HepG2 (cell line): ENCODE measurements around the gene ABHD18. TPM values are rescaled to one million over a fixed set of nuclear protein-coding genes. Genes with fewer than 3 reads are reported as not detected.

Source experiments
- ATAC-seq: fragments of 200-7000 bp; cut with Tn5 transposase; 3 replicates; pipeline ENCODE4 v1.9.1; 2020; ENCODE audit warnings: mild to moderate bottlenecking, moderate library complexity
- BruUV-seq: library from RNA; stranded (reverse); fragments of 400-500 nt; replicated peaks from 2 replicates; lab custom pipeline; 2021; lab: Mats Ljungman, UMichigan
- CTCF ChIA-PET: fragments of 300-600 bp; formaldehyde crosslinking; extraction: SDS; loops from one replicate; lab custom pipeline; 2021; ENCODE audit warnings: low total read pairs, inconsistent platforms, low intra/inter-chr PET ratio; lab: Yijun Ruan, JAX
- POLR2A ChIA-PET: fragments of 350-600 bp; sonication (Branson Sonifier 250); formaldehyde crosslinking; loops from one replicate; lab custom pipeline; 2020; ENCODE audit warnings: antibody characterized with exemption, inconsistent platforms; lab: Yijun Ruan, JAX
- DNase-seq: peaks from one replicate; pipeline ENCODE4 v3.0.0-alpha.2; 2015; ENCODE audit warnings: low spot score
- FAIRE-seq: peaks from 3 replicates; lab custom pipeline; 2011; peaks lifted over from hg19 to GRCh38; lab: Jason Lieb, UNC
- H2AFZ ChIP-seq: one replicate; pipeline ENCODE4 v1.6.1; 2011; ENCODE audit warnings: low read length, inconsistent platforms
- H3K27ac ChIP-seq: fragments of 300-600 bp; 3 replicates; pipeline ENCODE4 v1.8.0; 2011; ENCODE audit warnings: mixed run types, mild to moderate bottlenecking, mixed read lengths, low read length, inconsistent platforms; ENCODE audit not compliant: insufficient read depth; ENCODE audit errors: extremely low read length
- H3K27me3 ChIP-seq, 2 experiments: fragments of 200-600 bp in 1 of 2; 2 replicates in 1 of 2; 3 replicates in 1 of 2; pipeline versions ENCODE4 v1.6.0 to v1.8.0; 2011; ENCODE audit warnings: low read length in 2 of 2, mild to moderate bottlenecking in 2 of 2, moderate library complexity in 2 of 2, inconsistent platforms in 1 of 2; ENCODE audit not compliant: insufficient read depth in 2 of 2, control insufficient read depth in 1 of 2
- H3K36me3 ChIP-seq, 2 experiments: fragments of 200-600 bp in 1 of 2; replicated peaks in 1 of 2; 2 replicates in 1 of 2; 3 replicates in 1 of 2; pipeline versions ENCODE4 v1.5.1 to v1.8.0; 2011; ENCODE audit warnings: low read length in 2 of 2, inconsistent platforms in 1 of 2; ENCODE audit not compliant: insufficient read depth in 2 of 2, control insufficient read depth in 1 of 2
- H3K4me1 ChIP-seq: 2 replicates; pipeline ENCODE4 v1.5.1; 2012; ENCODE audit warnings: low read length, inconsistent platforms; ENCODE audit not compliant: insufficient read depth
- H3K4me2 ChIP-seq: 2 replicates; pipeline ENCODE4 v1.6.0; 2011; ENCODE audit warnings: low read depth, low read length, inconsistent platforms
- H3K4me3 ChIP-seq, 3 experiments: fragments of 200-600 bp in 1 of 3; sonication (generic), shearing (Covaris generic) in 1 of 3; replicated peaks in 1 of 3; 2 replicates each; pipeline ENCODE4 v1.5.1; 2011 to 2016; ENCODE audit warnings: low read length in 3 of 3, inconsistent platforms in 2 of 3, low read depth in 2 of 3, mild to moderate bottlenecking in 2 of 3, control low read depth in 1 of 3, mixed read lengths in 1 of 3; ENCODE audit not compliant: insufficient read depth in 1 of 3
- H3K79me2 ChIP-seq: one replicate; pipeline ENCODE4 v1.6.1; 2011; ENCODE audit warnings: low read length, inconsistent platforms; ENCODE audit not compliant: insufficient read depth
- H3K9ac ChIP-seq: 2 replicates; pipeline ENCODE4 v1.6.0; 2011; ENCODE audit warnings: mild to moderate bottlenecking, low read depth, low read length, inconsistent platforms; ENCODE audit not compliant: insufficient read depth
- H3K9me3 ChIP-seq: 2 replicates; pipeline ENCODE4 v1.5.1; 2012; ENCODE audit warnings: mild to moderate bottlenecking, low read length
- H4K20me1 ChIP-seq: 2 replicates; pipeline ENCODE4 v1.6.0; 2011; ENCODE audit warnings: inconsistent platforms, mild to moderate bottlenecking, low read length, moderate library complexity; ENCODE audit not compliant: insufficient read depth
- ARID2 ChIP-seq: sonication (generic); formaldehyde crosslinking; IDR thresholded peaks from 2 replicates; pipeline ENCODE4 v1.8.1; 2022; ENCODE audit warnings: mild to moderate bottlenecking, missing genetic modification reagents, borderline replicate concordance
- CBX2 ChIP-seq, 2 experiments: fragments of 200-600 bp in 1 of 2; sonication (generic); formaldehyde crosslinking in 1 of 2; IDR thresholded peaks; 2 replicates each; pipeline versions ENCODE4 v1.7.0 to v1.8.1; 2018 to 2022; ENCODE audit warnings: low read depth in 2 of 2, low read length in 1 of 2, mild to moderate bottlenecking in 1 of 2, missing genetic modification reagents in 1 of 2
- EEA1 ChIP-seq: sonication (generic); formaldehyde crosslinking; IDR thresholded peaks from 2 replicates; pipeline ENCODE4 v1.5.1; 2020; ENCODE audit warnings: mild to moderate bottlenecking, missing genetic modification reagents, borderline replicate concordance
- HCFC1 ChIP-seq: fragments of 150-350 bp; IDR thresholded peaks from 2 replicates; pipeline ENCODE4 v1.6.1; 2014; ENCODE audit warnings: low read depth, low read length
- MEF2D ChIP-seq: sonication (generic); formaldehyde crosslinking; IDR thresholded peaks from 2 replicates; pipeline ENCODE4 v1.5.1; 2020; ENCODE audit warnings: mild to moderate bottlenecking, missing genetic modification reagents
- THAP7 ChIP-seq: sonication (generic); formaldehyde crosslinking; IDR thresholded peaks from 2 replicates; pipeline ENCODE4 v1.8.1; 2023; ENCODE audit warnings: mild to moderate bottlenecking, missing genetic modification reagents
- ZFP37 ChIP-seq: sonication (generic); formaldehyde crosslinking; IDR thresholded peaks from 2 replicates; pipeline ENCODE4 v1.4.0; 2020; ENCODE audit warnings: missing genetic modification reagents, borderline replicate concordance
- ZNF124 ChIP-seq: sonication (generic); formaldehyde crosslinking; IDR thresholded peaks from 2 replicates; pipeline ENCODE4 v1.4.0; 2020; ENCODE audit warnings: missing genetic modification reagents
- ZNF230 ChIP-seq: sonication (generic); formaldehyde crosslinking; IDR thresholded peaks from 2 replicates; pipeline ENCODE4 v1.4.0; 2020; ENCODE audit warnings: mild to moderate bottlenecking, missing genetic modification reagents
- ZNF275 ChIP-seq: sonication (generic); formaldehyde crosslinking; IDR thresholded peaks from 2 replicates; pipeline ENCODE4 v1.8.0; 2022; ENCODE audit warnings: missing genetic modification reagents, mild to moderate bottlenecking, inconsistent platforms, borderline replicate concordance
- ZNF460 ChIP-seq: sonication (generic); formaldehyde crosslinking; IDR thresholded peaks from 2 replicates; pipeline ENCODE4 v1.5.1; 2020; ENCODE audit warnings: missing genetic modification reagents, mild to moderate bottlenecking, borderline replicate concordance
- ZNF549 ChIP-seq: sonication (generic); formaldehyde crosslinking; IDR thresholded peaks from 2 replicates; pipeline ENCODE4 v1.5.0; 2020; ENCODE audit warnings: missing genetic modification reagents
- WGBS: methylation state at CpG from one replicate; pipeline ENCODE4 v1.1.6; 2017; ENCODE audit warnings: low lambda C conversion rate; 5-methylcytosine and 5-hydroxymethylcytosine counted together
- in situ Hi-C: cut with HindIII; loops from 2 replicates; pipeline ENCODE4 v1.10.0; 2017; ENCODE audit warnings: low pct_unique_long_range_greater_than_20kb; ENCODE audit not compliant: extremely low pct_ligation_motif_present
- intact Hi-C: fragments of 100-400 bp; cut with micrococcal nuclease; formaldehyde crosslinking; loops from one replicate; pipeline ENCODE4 v1.10.0; 2022; ENCODE audit not compliant: unreplicated experiment
- polyA plus RNA-seq, 8 experiments: library from polyadenylated mRNA; depleted of rRNA in 3 of 8; stranded (reverse) in 7 of 8; unstranded in 1 of 8; fragments of >200 nt; fragmentation: Illumina TruSeq in 4 of 8; extraction: Trizol in 4 of 8; gene quantifications; 2 replicates each; pipeline versions ENCODE4 v1.2.1 to v1.2.3, GENCODE V29; 2011 to 2016; ENCODE audit warnings: low read depth in 4 of 8, missing spikeins in 1 of 8, mixed read lengths in 1 of 8; ENCODE audit not compliant: insufficient read depth in 1 of 8
- total RNA-seq, 5 experiments: library from RNA; depleted of rRNA; stranded (reverse); fragments of >200 nt; fragmentation: Illumina TruSeq; extraction: Trizol; gene quantifications; 2 replicates each; pipeline ENCODE4 v1.2.3, GENCODE V29; 2016; ENCODE audit warnings: low read depth in 1 of 5
- TF ChIP-seq, protein P1 (sequence below): sonication (generic); formaldehyde crosslinking; IDR thresholded peaks from 2 replicates; pipeline ENCODE4 v1.4.0; 2020; ENCODE audit warnings: low read depth, missing genetic modification reagents

The ABHD18 gene
- total and polyA plus RNA-seq, 2 of the 13 experiments (the other 11 are each of a cell fraction or from before 2014, with no cell fraction given) = 5.5 to 16.3 TPM

DNA sequence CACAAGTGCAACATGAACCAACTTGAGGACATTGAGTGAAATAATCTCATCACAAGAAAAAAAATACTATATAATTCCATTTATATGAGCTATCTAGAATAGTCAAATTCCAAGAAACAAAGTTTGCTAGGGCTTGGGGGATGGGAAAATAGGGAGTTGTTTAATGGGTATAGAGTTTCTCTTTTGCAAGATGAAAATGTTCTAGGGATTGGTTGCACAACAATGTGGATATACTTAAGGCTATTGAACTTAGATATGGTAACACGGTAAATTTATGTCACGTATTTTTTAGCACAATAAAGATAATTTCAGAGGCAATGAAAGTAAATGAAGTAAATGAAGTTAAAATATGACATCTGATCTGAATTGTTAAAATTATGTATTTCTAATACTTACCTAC is 8.1 kb upstream of the ABHD18 start:
- TF ChIP-seq ZFP37 = no peak
- TF ChIP-seq ZNF460 (CRISPR knock-in tag) = no peak
- TF ChIP-seq EEA1 (CRISPR knock-in tag) = no peak
- peaks cover 4% of the 10 kb centered on the region for H3K79me2 ChIP-seq
- no peak overlapping the region for H3K4me2 ChIP-seq
- intact Hi-C loops (no loop called here), in situ Hi-C loops (no loop called here)
- H3K27me3 ChIP-seq = no peaks in the 10 kb centered on the region
- H4K20me1 ChIP-seq = no peaks in the 10 kb centered on the region
- DNase-seq (no peak), FAIRE-seq (no peak), ATAC-seq (no peak)
- peaks cover 4% of the 10 kb centered on the region for H3K4me1 ChIP-seq
- 100% methylated on average over 2 of the region's 2 CpGs for WGBS
- no peak overlapping the region for H2AFZ ChIP-seq
- no peak overlapping the region for H3K9ac ChIP-seq
- CTCF ChIA-PET = no interaction called here
- H3K36me3 ChIP-seq = peaks cover 0 to 3% of the 10 kb centered on the region in 2 experiments; a peak in 1 of 5 replicates
- POLR2A ChIA-PET = no interaction called here
- H3K9me3 ChIP-seq = no peaks in the 10 kb centered on the region
- no peak overlapping the region for H3K4me3 ChIP-seq
- BruUV-seq = no TSS peak
- no peak overlapping the region for H3K27ac ChIP-seq

DNA sequence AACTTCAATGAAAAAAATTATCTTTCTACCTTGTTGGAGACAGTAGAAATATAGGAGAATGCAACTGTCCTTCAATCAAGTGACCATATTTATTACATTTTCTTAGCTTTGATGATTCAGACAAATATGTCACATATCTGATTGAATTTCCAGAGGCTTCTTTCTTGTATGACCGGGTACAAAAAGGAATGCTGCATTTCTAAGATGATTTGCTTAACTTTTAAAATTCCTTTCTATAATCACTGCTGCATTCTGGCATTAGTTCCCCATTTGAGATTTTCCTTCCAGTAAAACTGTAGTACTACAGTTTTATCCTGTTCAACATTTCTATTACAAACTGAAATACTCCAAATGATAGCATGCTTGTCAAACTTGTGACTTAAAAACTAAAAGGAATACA is 5.4 kb upstream of the ABHD18 start:
- Histone ChIP-seq H4K20me1 (no peaks in the 10 kb centered on the region), H3K79me2 (peaks cover 25% of the 10 kb centered on the region), H3K27ac (no peak overlapping the region), H3K4me1 (peaks cover 17% of the 10 kb centered on the region), H2AFZ (no peak overlapping the region), H3K9ac (no peak overlapping the region), H3K36me3 (peaks cover 0 to 3% of the 10 kb centered on the region in 2 experiments; a peak in 2 of 5 replicates), H3K9me3 (no peaks in the 10 kb centered on the region), H3K27me3 (no peaks in the 10 kb centered on the region; a peak in 1 of 5 replicates), H3K4me2 (no peak overlapping the region), H3K4me3 (no peak overlapping the region)
- CTCF ChIA-PET = no interaction called here
- no peak for ATAC-seq
- WGBS = 95% methylated on average over 1 of the region's 1 CpG
- POLR2A ChIA-PET = no interaction called here
- in situ Hi-C loops (loop anchor here (10.0 kb wide), 1 partner anchor 95 kb away; no protein-coding TSS in a partner anchor), intact Hi-C loops (loop anchor here (10.0 kb wide), 2 partner anchors 175 to 325 kb away; partner anchors contain the start of genes HSPA4L and PGRMC2)
- no peak for FAIRE-seq
- BruUV-seq = no TSS peak
- no peak for DNase-seq
- TF ChIP-seq THAP7 (CRISPR knock-in tag) = no peak
- TF ChIP-seq MEF2D (CRISPR knock-in tag) = no peak
- TF ChIP-seq ZNF124 (CRISPR knock-in tag) = no peak
- no peak for TF ChIP-seq ARID2 (CRISPR knock-in tag)
- TF ChIP-seq CBX2 (IDR thresholded peaks at IDR 0.05; ENCODE audit: low read depth, low read length) = no peak
- TF ChIP-seq CBX2 (CRISPR knock-in tag; IDR thresholded peaks at IDR 0.05; ENCODE audit: low read depth) = no peak
- TF ChIP-seq, protein P1, sequence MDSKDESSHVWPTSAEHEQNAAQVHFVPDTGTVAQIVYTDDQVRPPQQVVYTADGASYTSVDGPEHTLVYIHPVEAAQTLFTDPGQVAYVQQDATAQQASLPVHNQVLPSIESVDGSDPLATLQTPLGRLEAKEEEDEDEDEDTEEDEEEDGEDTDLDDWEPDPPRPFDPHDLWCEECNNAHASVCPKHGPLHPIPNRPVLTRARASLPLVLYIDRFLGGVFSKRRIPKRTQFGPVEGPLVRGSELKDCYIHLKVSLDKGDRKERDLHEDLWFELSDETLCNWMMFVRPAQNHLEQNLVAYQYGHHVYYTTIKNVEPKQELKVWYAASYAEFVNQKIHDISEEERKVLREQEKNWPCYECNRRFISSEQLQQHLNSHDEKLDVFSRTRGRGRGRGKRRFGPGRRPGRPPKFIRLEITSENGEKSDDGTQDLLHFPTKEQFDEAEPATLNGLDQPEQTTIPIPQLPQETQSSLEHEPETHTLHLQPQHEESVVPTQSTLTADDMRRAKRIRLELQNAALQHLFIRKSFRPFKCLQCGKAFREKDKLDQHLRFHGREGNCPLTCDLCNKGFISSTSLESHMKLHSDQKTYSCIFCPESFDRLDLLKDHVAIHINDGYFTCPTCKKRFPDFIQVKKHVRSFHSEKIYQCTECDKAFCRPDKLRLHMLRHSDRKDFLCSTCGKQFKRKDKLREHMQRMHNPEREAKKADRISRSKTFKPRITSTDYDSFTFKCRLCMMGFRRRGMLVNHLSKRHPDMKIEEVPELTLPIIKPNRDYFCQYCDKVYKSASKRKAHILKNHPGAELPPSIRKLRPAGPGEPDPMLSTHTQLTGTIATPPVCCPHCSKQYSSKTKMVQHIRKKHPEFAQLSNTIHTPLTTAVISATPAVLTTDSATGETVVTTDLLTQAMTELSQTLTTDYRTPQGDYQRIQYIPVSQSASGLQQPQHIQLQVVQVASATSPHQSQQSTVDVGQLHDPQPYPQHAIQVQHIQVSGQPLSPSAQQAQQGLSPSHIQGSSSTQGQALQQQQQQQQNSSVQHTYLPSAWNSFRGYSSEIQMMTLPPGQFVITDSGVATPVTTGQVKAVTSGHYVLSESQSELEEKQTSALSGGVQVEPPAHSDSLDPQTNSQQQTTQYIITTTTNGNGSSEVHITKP (CRISPR knock-in tag) = no peak
- TF ChIP-seq ZNF549 (CRISPR knock-in tag) = no peak
- TF ChIP-seq ZNF230 = no peak
- TF ChIP-seq HCFC1 = no peak
- no peak for TF ChIP-seq ZNF275 (CRISPR knock-in tag)
